Neural crest cell (in vitro differentiated cells): ENCODE measurements around the gene ENGASE. TPM values are rescaled to one million over a fixed set of nuclear protein-coding genes. Genes with fewer than 3 reads are reported as not detected.

Experiments
- DNase-seq: peaks from one replicate; pipeline ENCODE4 v3.0.0; 2021; ENCODE audit warnings: low read depth, mixed read lengths, low spot score
- H3K27ac Mint-ChIP-seq: one replicate; pipeline ENCODE4 v1.8.0; 2021; ENCODE audit warnings: mild to moderate bottlenecking, mixed read lengths; ENCODE audit not compliant: unreplicated experiment
- H3K27me3 Mint-ChIP-seq: 2 replicates; pipeline ENCODE4 v1.8.0; 2021; ENCODE audit warnings: low read depth, mild to moderate bottlenecking, mixed read lengths
- H3K36me3 Mint-ChIP-seq: 2 replicates; pipeline ENCODE4 v1.8.0; 2021; ENCODE audit warnings: low read depth, mild to moderate bottlenecking, mixed read lengths
- H3K4me1 Mint-ChIP-seq: 2 replicates; pipeline ENCODE4 v1.8.0; 2021; ENCODE audit warnings: mixed read lengths
- H3K4me3 Mint-ChIP-seq: one replicate; pipeline ENCODE4 v1.8.0; 2021; ENCODE audit warnings: mild to moderate bottlenecking, mixed read lengths
- H3K9me3 Mint-ChIP-seq: 2 replicates; pipeline ENCODE4 v1.8.0; 2021; ENCODE audit warnings: mixed read lengths
- CTCF ChIP-seq: fragments of 200-600 bp; sonication (generic); conservative IDR thresholded peaks from 2 replicates; pipeline ENCODE4 v1.5.0; 2021; ENCODE audit warnings: antibody characterized with exemption, mild to moderate bottlenecking
- total RNA-seq: library from RNA; stranded (reverse); gene quantifications from 2 replicates; pipeline ENCODE4 v1.2.1, GENCODE V29; 2021

Gene ENGASE
- total RNA-seq, 1 donor from 2014 or later, result 52.6 TPM

- no peak for TF ChIP-seq CTCF
- H3K9me3 Mint-ChIP-seq, result peaks cover 5% of the 10 kb centered on the region
- no peak overlapping the region for H3K27ac Mint-ChIP-seq
- no peak for DNase-seq
- H3K4me3 Mint-ChIP-seq, result no peak overlapping the region
- no peaks in the 10 kb centered on the region for H3K27me3 Mint-ChIP-seq
- H3K4me1 Mint-ChIP-seq, result no peaks in the 10 kb centered on the region
- no peaks in the 10 kb centered on the region for H3K36me3 Mint-ChIP-seq
These were observed 11.9 kb upstream of the ENGASE start for GRCh38 chr17:79062691-79063090.

GRCh38 chr17:79064026-79064425 is 10.6 kb upstream of the ENGASE start:
- Mint-ChIP-seq H3K4me3 (no peak overlapping the region), H3K27me3 (no peaks in the 10 kb centered on the region), H3K36me3 (no peaks in the 10 kb centered on the region), H3K9me3 (no peaks in the 10 kb centered on the region), H3K27ac (no peak overlapping the region), H3K4me1 (no peaks in the 10 kb centered on the region)
- no peak for TF ChIP-seq CTCF
- no peak for DNase-seq

- DNase-seq, result peak; percentile 37
- TF ChIP-seq CTCF, result peak; percentile 65
- Mint-ChIP-seq H3K36me3 (no peaks in the 10 kb centered on the region), H3K4me3 (no peak overlapping the region), H3K27ac (no peak overlapping the region), H3K4me1 (no peaks in the 10 kb centered on the region), H3K27me3 (peaks cover 4% of the 10 kb centered on the region), H3K9me3 (no peaks in the 10 kb centered on the region)
These were observed 9.4 kb upstream of the ENGASE start for GRCh38 chr17:79065105-79065670.

- Mint-ChIP-seq H3K36me3 (no peaks in the 10 kb centered on the region), H3K4me3 (no peak overlapping the region), H3K4me1 (no peaks in the 10 kb centered on the region), H3K27me3 (peaks cover 7% of the 10 kb centered on the region), H3K9me3 (no peaks in the 10 kb centered on the region), H3K27ac (no peak overlapping the region)
- no peak for DNase-seq
- no peak for TF ChIP-seq CTCF
These were observed 7.7 kb upstream of the ENGASE start for GRCh38 chr17:79066963-79067362.

- Mint-ChIP-seq H3K4me1 (peaks cover 3% of the 10 kb centered on the region), H3K36me3 (no peaks in the 10 kb centered on the region), H3K27me3 (peaks cover 7% of the 10 kb centered on the region), H3K4me3 (no peak overlapping the region), H3K9me3 (no peaks in the 10 kb centered on the region), H3K27ac (no peak overlapping the region)
- TF ChIP-seq CTCF, result no peak
- DNase-seq, result no peak
These were observed 4.3 kb upstream of the ENGASE start for GRCh38 chr17:79070266-79070880.
